Neutrophil (primary cell): ENCODE data around the gene DIO3.
"Not testable (repeated sequence)": the region's sequence is repeated elsewhere in the genome, so short reads cannot be mapped to it uniquely, and the experiment has no call there.

Experiments
- H3K27ac ChIP-seq: fragments of 200-600 bp; sonication (generic); 2 replicates; pipeline ENCODE4 v1.5.1; 2016; ENCODE audit warnings: mild to moderate bottlenecking, moderate library complexity
- H3K27me3 ChIP-seq: fragments of 200-600 bp; sonication (generic); 2 replicates; pipeline ENCODE4 v1.6.0; 2016; ENCODE audit warnings: mild to moderate bottlenecking
- H3K36me3 ChIP-seq: fragments of 200-600 bp; sonication (generic); 2 replicates; pipeline ENCODE4 v1.5.1; 2017
- H3K4me1 ChIP-seq, 2 experiments: fragments of 200-600 bp in 1 of 2; sonication (generic) in 1 of 2; 1 replicate in 1 of 2; 2 replicates in 1 of 2; pipeline versions ENCODE4 v1.5.1 to v1.6.1; 2013 to 2016; ENCODE audit warnings: low read depth in 1 of 2, low read length in 1 of 2, mild to moderate bottlenecking in 1 of 2, moderate library complexity in 1 of 2; ENCODE audit not compliant: control insufficient read depth in 1 of 2, insufficient read depth in 1 of 2
- H3K4me3 ChIP-seq, 2 experiments: fragments of 200-600 bp in 1 of 2; sonication (generic) in 1 of 2; 1 replicate in 1 of 2; 2 replicates in 1 of 2; pipeline ENCODE4 v1.5.1; 2013 to 2016; ENCODE audit warnings: low read depth in 1 of 2, low read length in 1 of 2, mild to moderate bottlenecking in 1 of 2, moderate library complexity in 1 of 2
- H3K9me3 ChIP-seq: fragments of 200-600 bp; sonication (generic); 2 replicates; pipeline ENCODE4 v1.5.1; 2016
- TF ChIP-seq, protein P1 (sequence below): fragments of 200-600 bp; sonication (generic); IDR thresholded peaks from 2 replicates; pipeline ENCODE4 v1.5.1; 2016; ENCODE audit warnings: antibody characterized with exemption

The DIO3 gene

DNA sequence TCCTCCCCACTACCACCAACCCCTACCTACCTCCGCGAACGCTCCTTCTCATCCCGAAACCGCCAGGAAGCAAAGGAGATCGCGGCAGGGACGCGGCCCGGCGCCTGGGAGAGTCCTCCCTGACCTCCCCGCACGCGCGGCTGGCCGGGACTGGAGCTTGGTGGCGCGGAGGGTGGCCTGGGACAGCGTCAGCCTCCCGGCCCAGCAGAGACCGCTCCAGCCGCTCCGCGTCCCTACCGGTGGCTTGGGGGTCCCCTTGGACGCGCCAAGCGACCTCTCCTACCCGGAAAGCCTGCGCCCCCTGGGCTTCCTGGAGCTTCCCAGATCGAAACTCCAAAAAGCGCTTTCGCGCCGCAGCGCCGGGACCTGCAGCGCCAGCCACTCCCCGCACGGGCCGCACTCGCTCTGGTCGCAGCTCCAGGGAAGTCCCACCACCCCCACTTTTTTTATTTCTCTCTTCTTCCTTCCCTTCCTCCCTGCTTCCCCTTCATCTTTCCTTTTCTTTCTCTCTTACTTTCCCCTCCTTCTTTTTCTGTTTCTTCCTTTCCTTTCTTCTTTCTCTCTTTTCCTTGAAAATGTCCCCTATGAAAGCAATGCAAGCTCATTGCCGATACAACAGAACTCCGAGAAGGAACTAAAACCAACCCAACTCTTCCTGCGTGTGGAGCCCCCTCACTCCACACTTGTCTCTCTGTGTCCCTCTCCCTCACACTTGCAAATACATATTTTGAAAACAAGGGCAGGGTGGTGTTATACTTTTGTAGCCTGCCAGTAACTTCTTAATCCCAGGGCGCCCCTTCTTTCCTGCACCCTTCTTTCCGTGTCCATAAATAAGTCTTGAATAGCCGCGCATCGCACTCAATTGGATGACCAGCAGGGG, 3.8 kb downstream of the DIO3 start:
- H3K27me3 ChIP-seq: peaks cover 95% of the 10 kb centered on the region
- peaks cover 22% of the 10 kb centered on the region for H3K9me3 ChIP-seq
- no peaks in the 10 kb centered on the region for H3K4me1 ChIP-seq
- no peaks in the 10 kb centered on the region for H3K36me3 ChIP-seq
- H3K4me3 ChIP-seq: no peak overlapping the region
- H3K27ac ChIP-seq: no peak overlapping the region
- TF ChIP-seq, protein P1, sequence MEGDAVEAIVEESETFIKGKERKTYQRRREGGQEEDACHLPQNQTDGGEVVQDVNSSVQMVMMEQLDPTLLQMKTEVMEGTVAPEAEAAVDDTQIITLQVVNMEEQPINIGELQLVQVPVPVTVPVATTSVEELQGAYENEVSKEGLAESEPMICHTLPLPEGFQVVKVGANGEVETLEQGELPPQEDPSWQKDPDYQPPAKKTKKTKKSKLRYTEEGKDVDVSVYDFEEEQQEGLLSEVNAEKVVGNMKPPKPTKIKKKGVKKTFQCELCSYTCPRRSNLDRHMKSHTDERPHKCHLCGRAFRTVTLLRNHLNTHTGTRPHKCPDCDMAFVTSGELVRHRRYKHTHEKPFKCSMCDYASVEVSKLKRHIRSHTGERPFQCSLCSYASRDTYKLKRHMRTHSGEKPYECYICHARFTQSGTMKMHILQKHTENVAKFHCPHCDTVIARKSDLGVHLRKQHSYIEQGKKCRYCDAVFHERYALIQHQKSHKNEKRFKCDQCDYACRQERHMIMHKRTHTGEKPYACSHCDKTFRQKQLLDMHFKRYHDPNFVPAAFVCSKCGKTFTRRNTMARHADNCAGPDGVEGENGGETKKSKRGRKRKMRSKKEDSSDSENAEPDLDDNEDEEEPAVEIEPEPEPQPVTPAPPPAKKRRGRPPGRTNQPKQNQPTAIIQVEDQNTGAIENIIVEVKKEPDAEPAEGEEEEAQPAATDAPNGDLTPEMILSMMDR: no peak

DNA sequence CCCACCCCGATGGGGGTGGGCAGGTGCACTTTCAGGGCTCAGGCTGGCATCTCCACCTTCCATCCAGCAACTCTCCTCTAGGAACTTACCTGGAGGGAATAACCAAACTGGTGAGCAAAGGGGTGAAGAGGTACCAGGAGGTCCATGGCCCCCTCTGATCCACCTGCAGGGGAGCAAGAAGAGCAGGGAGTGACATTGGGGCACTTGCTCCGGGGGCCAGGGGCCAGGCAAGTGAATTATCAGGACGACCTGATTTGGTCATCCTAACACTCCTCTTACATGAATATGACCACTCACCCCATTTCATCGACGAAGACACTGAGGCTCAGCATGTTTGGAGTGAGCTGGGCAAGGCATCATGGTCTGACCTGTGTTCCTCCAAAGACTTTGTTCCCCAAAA, 6.0 kb downstream of the DIO3 start:
- Histone ChIP-seq H3K27me3 (peaks cover 89% of the 10 kb centered on the region), H3K36me3 (no peaks in the 10 kb centered on the region)

DNA sequence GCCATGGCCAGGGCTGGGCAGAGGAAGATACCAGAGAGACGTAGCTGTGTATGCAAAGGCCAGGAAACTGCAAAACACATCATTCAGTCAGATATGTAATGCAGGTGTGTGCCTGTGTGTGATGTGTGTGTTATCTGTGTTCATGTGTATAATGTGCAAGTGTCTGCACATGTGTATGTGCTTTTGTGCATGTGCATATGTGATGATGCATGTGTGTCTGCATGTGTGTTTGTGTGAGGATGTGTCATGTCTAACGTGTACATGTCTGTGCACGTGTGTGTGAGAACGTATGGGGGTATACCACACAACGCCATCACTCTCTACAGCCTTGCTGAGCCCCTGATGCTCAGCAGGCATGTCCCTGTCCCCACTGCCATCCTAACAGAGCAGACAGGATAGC, 9.7 kb downstream of the DIO3 start:
- no peak overlapping the region for H3K4me3 ChIP-seq
- H3K27me3 ChIP-seq: peaks cover 63% of the 10 kb centered on the region
- H3K36me3 ChIP-seq: no peaks in the 10 kb centered on the region
- no peaks in the 10 kb centered on the region for H3K9me3 ChIP-seq
- TF ChIP-seq, protein P1: no peak
- no peak overlapping the region for H3K27ac ChIP-seq
- no peaks in the 10 kb centered on the region for H3K4me1 ChIP-seq

More for the DNA sequence above, 6.0 kb downstream of the DIO3 start:
- Histone ChIP-seq H3K9me3 (peaks cover 10% of the 10 kb centered on the region), H3K4me1 (no peaks in the 10 kb centered on the region), H3K4me3 (no peak overlapping the region), H3K27ac (no peak overlapping the region)
- TF ChIP-seq, protein P1: no peak

DNA sequence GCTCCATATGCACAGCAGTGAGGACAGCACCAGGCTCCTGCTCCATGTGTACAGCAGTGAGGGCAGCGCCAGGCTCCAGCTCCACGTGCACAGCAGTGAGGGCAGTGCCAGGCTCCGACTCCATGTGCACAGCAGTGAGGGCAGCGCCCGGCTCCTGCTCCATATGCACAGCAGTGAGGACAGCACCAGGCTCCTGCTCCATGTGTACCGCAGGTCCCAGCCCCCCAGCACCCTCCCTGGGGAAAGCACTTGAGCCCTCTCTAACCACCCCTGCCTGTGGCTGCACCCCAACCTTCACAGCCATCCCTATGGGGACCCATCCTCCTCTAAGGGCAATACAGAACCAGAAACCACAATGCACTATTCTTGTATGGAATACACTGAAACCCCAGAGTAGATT, 11.2 kb downstream of the DIO3 start:
- H3K36me3 ChIP-seq, H3K9me3 ChIP-seq, H3K4me1 ChIP-seq, H3K27ac ChIP-seq, H3K4me3 ChIP-seq: not testable (repeated sequence)
- H3K27me3 ChIP-seq: peaks cover 48% of the 10 kb centered on the region

DNA sequence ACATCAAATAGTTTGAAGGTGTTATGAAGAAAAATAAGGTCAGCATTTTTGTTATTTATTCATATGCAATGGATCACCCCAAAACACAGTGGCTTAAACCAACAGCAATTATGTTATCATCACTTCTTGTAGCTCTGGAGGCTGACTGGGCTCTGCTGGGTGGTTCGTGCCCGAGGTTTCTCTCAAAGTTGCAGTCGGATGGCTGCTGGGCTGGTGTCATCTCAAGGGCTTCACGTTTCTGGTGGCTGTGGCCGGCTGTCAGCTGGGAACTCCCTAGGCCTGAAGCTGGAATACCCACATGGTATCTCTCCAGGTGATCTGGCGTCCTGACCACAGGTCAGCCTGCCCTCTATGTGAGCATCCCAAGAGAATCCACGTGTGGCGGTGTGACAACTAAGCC, 12.0 kb downstream of the DIO3 start:
- H3K27me3 ChIP-seq: peaks cover 40% of the 10 kb centered on the region
- no peaks in the 10 kb centered on the region for H3K4me1 ChIP-seq
- no peak overlapping the region for H3K4me3 ChIP-seq
- no peaks in the 10 kb centered on the region for H3K36me3 ChIP-seq
- H3K27ac ChIP-seq: no peak overlapping the region
- TF ChIP-seq, protein P1: no peak
- no peaks in the 10 kb centered on the region for H3K9me3 ChIP-seq

DNA sequence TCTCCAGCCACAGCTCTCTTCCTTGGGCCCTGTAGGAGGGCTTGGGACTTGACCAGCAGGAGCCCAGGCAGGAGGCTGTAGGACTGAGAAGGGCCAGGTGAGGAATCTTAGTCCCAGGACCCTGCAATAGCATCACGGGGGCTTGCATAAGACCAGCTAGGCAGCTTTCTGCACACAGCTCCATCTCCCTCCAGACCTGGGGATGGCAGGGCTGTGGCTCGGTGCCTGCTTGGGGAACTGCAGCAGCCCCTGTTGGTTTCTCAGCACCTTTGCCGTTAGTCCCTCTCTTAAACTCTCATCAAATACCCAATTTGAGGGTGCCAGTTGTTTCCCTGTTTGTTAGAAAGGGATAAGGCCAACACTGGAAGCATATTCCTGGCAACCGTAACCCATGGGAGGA, 14.3 kb downstream of the DIO3 start:
- Histone ChIP-seq H3K9me3 (no peaks in the 10 kb centered on the region), H3K27me3 (peaks cover 22% of the 10 kb centered on the region)

More for the DNA sequence above, 14.3 kb downstream of the DIO3 start:
- Histone ChIP-seq H3K4me1 (no peaks in the 10 kb centered on the region), H3K27ac (no peak overlapping the region), H3K4me3 (no peak overlapping the region), H3K36me3 (no peaks in the 10 kb centered on the region)
- TF ChIP-seq, protein P1: no peak
